ENCODE results near the gene STN1.
A peak's percentile ranks its signal among the peaks of the same experiment; 100 is the strongest.

The STN1 gene

DNA sequence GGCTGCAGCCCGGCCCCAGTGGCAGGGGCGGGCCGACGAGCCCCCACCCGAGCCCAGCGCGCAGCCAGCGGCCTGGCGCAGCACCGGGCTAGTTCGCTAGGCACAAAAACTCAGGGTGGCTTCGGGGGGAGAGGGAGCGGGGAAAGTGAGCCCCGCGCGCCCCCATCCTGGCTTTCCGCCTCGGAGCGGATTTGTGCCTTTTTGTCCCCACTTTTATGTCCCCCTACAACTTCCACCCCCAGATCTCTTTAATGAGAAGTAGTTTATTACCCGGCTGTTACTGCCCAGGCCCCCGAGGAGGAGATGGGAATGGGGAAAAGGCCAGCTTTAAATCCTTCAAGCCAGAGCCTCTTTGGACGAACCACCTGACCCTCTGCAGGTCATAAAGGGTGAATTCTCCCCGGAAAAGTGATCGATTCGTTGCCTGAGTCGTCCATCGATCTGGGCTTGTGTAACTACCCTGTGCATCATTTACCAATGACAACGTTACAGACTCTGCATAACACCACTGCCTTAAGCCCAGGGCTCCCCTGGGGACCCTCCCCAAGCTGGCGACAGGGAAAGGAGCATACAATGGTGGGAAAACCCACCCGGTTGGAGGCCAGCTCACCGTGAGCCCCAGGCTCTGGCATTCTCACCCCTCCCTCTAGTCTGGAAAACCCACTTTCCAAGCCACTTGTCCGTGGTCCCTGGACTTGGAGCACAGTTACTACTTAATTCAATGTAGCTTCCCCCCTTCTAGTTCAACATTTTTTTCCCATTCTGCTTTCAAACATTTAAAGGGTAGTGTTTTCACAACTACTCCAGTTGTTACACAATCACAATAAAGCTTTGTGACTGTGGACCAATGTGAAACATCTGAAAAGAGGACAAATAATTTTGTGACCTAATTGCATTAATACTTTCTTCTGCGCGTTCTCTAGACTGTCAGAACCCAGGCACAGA, 61.9 kb downstream of the STN1 start:
- peak overlapping the region; percentile 72 for H2AFZ ChIP-seq (ENCODE audit: insufficient read depth, low read length, poor library complexity)
- no CpG with 5 or more reads among the region's 34 CpGs for WGBS (ENCODE audit: extremely low coverage, insufficient coverage, insufficient read length)
- H2BK5ac ChIP-seq (ENCODE audit: low read depth, low read length, poor library complexity): no peak overlapping the region
- peak overlapping the region; percentile 91 for H3K4me2 ChIP-seq (ENCODE audit: low read length)
- H2AK5ac ChIP-seq (ENCODE audit: low read length): no peak overlapping the region
- no peaks in the 10 kb centered on the region for H3K27me3 ChIP-seq (ENCODE audit: insufficient read depth, low read length)
- peaks cover 2% of the 10 kb centered on the region for H3K79me1 ChIP-seq (ENCODE audit: low read length)
- H3K4ac ChIP-seq (ENCODE audit: low read depth, low read length): peak overlapping the region; percentile 4
- H3K27ac ChIP-seq (ENCODE audit: low read depth, low read length): no peak overlapping the region
- no peak overlapping the region for H3K18ac ChIP-seq (ENCODE audit: low read length)
- H4K8ac ChIP-seq (ENCODE audit: low read depth, low read length): peak overlapping the region; percentile 43
- no peak overlapping the region for H2BK120ac ChIP-seq (ENCODE audit: insufficient read depth, low read length, poor library complexity)
- H3K14ac ChIP-seq (ENCODE audit: low read length): peak overlapping the region; percentile 12
- H3K79me2 ChIP-seq (ENCODE audit: control insufficient read depth, insufficient read depth, low read length, poor library complexity): peaks cover 2% of the 10 kb centered on the region
- peak overlapping the region; percentile 64 for H4K91ac ChIP-seq (ENCODE audit: low read depth, low read length)
- DNase-seq: no peak
- H3K9me3 ChIP-seq (ENCODE audit: insufficient read depth, low read depth, low read length): no peaks in the 10 kb centered on the region
- no peaks in the 10 kb centered on the region for H3K36me3 ChIP-seq (ENCODE audit: control insufficient read depth in 1 of 2, insufficient read depth in 2 of 2, low read length in 2 of 2)
- H4K12ac ChIP-seq (ENCODE audit: low read depth, low read length): no peak overlapping the region
- H3K4me3 ChIP-seq (ENCODE audit: low read depth, low read length): peak overlapping the region; percentile 77
- peaks cover 5 to 16% of the 10 kb centered on the region in 2 experiments for H3K4me1 ChIP-seq (ENCODE audit: control insufficient read depth in 1 of 2, insufficient read depth in 2 of 2, low read length in 2 of 2)
- no peak overlapping the region for H3K23ac ChIP-seq (ENCODE audit: low read length)
- no peak overlapping the region for H2BK12ac ChIP-seq (ENCODE audit: low read length)
- no peak overlapping the region for H3K9ac ChIP-seq (ENCODE audit: low read length)

DNA sequence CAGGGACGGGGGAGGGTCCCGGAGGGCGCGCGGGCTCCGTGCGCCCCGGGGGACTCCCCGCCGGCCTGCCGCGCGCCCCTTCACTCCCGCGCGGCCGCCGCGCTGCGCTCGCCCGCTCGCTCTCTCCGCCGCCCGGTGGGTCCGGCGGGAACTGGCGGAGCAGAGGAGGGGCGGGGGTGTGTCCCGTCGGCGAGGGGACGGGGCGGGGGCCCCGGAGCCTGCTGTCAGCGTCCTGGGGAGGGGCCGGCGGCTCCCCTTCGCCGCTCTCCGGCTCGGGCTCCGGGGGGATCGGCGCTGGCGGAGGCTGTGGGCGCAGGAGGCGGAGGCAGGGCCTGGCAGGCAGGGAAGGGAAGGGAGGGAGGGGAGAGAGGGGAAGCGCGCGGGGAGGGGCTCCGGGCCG, 62.6 kb downstream of the STN1 start, which contains the start of gene SH3PXD2A:
Gene SH3PXD2A, minus strand, starts transcription at position 153 of the 400 bp plus-strand sequence. CDS start 310 bp downstream, outside the sequence.
- peak in 1 of 2 donors; percentile 41 for DNase-seq
- Histone ChIP-seq H2AFZ (ENCODE audit: insufficient read depth, low read length, poor library complexity) (peak within 1 kb of the TSS; percentile 72), H3K4me1 (ENCODE audit: control insufficient read depth in 1 of 2, insufficient read depth in 2 of 2, low read length in 2 of 2) (peaks cover 5 to 16% of the 10 kb centered on the region in 2 experiments), H3K9ac (ENCODE audit: low read length) (peak within 1 kb of the TSS; percentile 36), H3K4me3 (ENCODE audit: low read depth, low read length) (peak within 1 kb of the TSS; percentile 77), H3K14ac (ENCODE audit: low read length) (peak within 1 kb of the TSS; percentile 23), H4K12ac (ENCODE audit: low read depth, low read length) (no peak within 1 kb of the TSS), H2BK12ac (ENCODE audit: low read length) (no peak within 1 kb of the TSS), H3K27ac (ENCODE audit: low read depth, low read length) (no peak within 1 kb of the TSS), H3K4me2 (ENCODE audit: low read length) (peak within 1 kb of the TSS; percentile 91), H2BK120ac (ENCODE audit: insufficient read depth, low read length, poor library complexity) (no peak within 1 kb of the TSS), H2AK5ac (ENCODE audit: low read length) (no peak within 1 kb of the TSS), H3K9me3 (ENCODE audit: insufficient read depth, low read depth, low read length) (no peaks in the 10 kb centered on the region), H3K79me2 (ENCODE audit: control insufficient read depth, insufficient read depth, low read length, poor library complexity) (peaks cover 2% of the 10 kb centered on the region), H3K23ac (ENCODE audit: low read length) (no peak within 1 kb of the TSS), H2BK5ac (ENCODE audit: low read depth, low read length, poor library complexity) (no peak within 1 kb of the TSS), H3K4ac (ENCODE audit: low read depth, low read length) (peak within 1 kb of the TSS; percentile 4), H3K18ac (ENCODE audit: low read length) (peak within 1 kb of the TSS; percentile 5), H3K27me3 (ENCODE audit: insufficient read depth, low read length) (no peaks in the 10 kb centered on the region), H3K36me3 (ENCODE audit: control insufficient read depth in 1 of 2, insufficient read depth in 2 of 2, low read length in 2 of 2) (no peaks in the 10 kb centered on the region), H4K91ac (ENCODE audit: low read depth, low read length) (peak within 1 kb of the TSS; percentile 64), H4K8ac (ENCODE audit: low read depth, low read length) (peak within 1 kb of the TSS; percentile 43), H3K79me1 (ENCODE audit: low read length) (peaks cover 2% of the 10 kb centered on the region)
- no CpG with 5 or more reads among the region's 54 CpGs for WGBS (ENCODE audit: extremely low coverage, insufficient coverage, insufficient read length)

GRCh38 chr10:103854686-103855391, 63.1 kb downstream of the STN1 start:
- Histone ChIP-seq H2BK12ac (ENCODE audit: low read length) (no peak overlapping the region), H3K36me3 (ENCODE audit: control insufficient read depth in 1 of 2, insufficient read depth in 2 of 2, low read length in 2 of 2) (no peaks in the 10 kb centered on the region), H4K91ac (ENCODE audit: low read depth, low read length) (no peak overlapping the region), H3K14ac (ENCODE audit: low read length) (peak overlapping the region; percentile 23), H3K4ac (ENCODE audit: low read depth, low read length) (no peak overlapping the region), H2BK5ac (ENCODE audit: low read depth, low read length, poor library complexity) (no peak overlapping the region), H3K27ac (ENCODE audit: low read depth, low read length) (no peak overlapping the region), H3K18ac (ENCODE audit: low read length) (peak overlapping the region; percentile 5), H3K9ac (ENCODE audit: low read length) (peak overlapping the region; percentile 36), H4K8ac (ENCODE audit: low read depth, low read length) (no peak overlapping the region), H3K79me2 (ENCODE audit: control insufficient read depth, insufficient read depth, low read length, poor library complexity) (peaks cover 2% of the 10 kb centered on the region), H4K12ac (ENCODE audit: low read depth, low read length) (no peak overlapping the region), H3K4me1 (ENCODE audit: control insufficient read depth in 1 of 2, insufficient read depth in 2 of 2, low read length in 2 of 2) (peaks cover 5 to 16% of the 10 kb centered on the region in 2 experiments), H2AFZ (ENCODE audit: insufficient read depth, low read length, poor library complexity) (peak overlapping the region; percentile 33), H2AK5ac (ENCODE audit: low read length) (no peak overlapping the region), H3K4me2 (ENCODE audit: low read length) (peak overlapping the region; percentile 91), H3K9me3 (ENCODE audit: insufficient read depth, low read depth, low read length) (no peaks in the 10 kb centered on the region), H3K4me3 (ENCODE audit: low read depth, low read length) (peak overlapping the region; percentile 77), H3K79me1 (ENCODE audit: low read length) (peaks cover 2% of the 10 kb centered on the region), H2BK120ac (ENCODE audit: insufficient read depth, low read length, poor library complexity) (no peak overlapping the region), H3K23ac (ENCODE audit: low read length) (no peak overlapping the region), H3K27me3 (ENCODE audit: insufficient read depth, low read length) (no peaks in the 10 kb centered on the region)
- peak in 1 of 2 donors; percentile 32 for DNase-seq
- WGBS (ENCODE audit: extremely low coverage, insufficient coverage, insufficient read length): no CpG with 5 or more reads among the region's 53 CpGs

DNA sequence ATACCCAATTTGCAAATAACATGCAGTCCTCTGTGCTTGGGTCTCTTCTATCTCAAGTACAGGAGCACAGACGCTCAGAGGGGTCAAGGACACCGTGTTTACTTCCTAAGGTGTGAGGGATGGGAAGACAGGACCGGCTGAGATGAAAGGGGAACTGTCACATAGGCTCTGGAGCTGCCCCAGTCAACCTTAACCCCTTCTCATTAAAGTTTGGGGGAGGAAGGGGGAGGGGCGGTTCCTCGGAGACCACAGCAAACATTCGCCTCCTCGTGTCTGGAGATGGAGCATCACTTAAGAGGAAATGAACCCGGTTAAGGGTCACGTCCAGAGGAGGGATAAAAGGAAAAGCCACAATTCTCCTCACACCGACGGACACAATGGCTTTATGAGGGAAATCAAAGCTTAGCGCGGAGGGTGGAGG, 63.7 kb downstream of the STN1 start:
- no peak overlapping the region for H2BK12ac ChIP-seq (ENCODE audit: low read length)
- peak overlapping the region; percentile 91 for H3K4me2 ChIP-seq (ENCODE audit: low read length)
- H2AFZ ChIP-seq (ENCODE audit: insufficient read depth, low read length, poor library complexity): no peak overlapping the region
- no CpG with 5 or more reads among the region's 13 CpGs for WGBS (ENCODE audit: extremely low coverage, insufficient coverage, insufficient read length)
- H3K79me2 ChIP-seq (ENCODE audit: control insufficient read depth, insufficient read depth, low read length, poor library complexity): peaks cover 2% of the 10 kb centered on the region
- H3K79me1 ChIP-seq (ENCODE audit: low read length): peaks cover 2% of the 10 kb centered on the region
- no peak overlapping the region for H3K23ac ChIP-seq (ENCODE audit: low read length)
- H3K4me3 ChIP-seq (ENCODE audit: low read depth, low read length): peak overlapping the region; percentile 23
- H2BK120ac ChIP-seq (ENCODE audit: insufficient read depth, low read length, poor library complexity): no peak overlapping the region
- no peak overlapping the region for H4K12ac ChIP-seq (ENCODE audit: low read depth, low read length)
- no peak for DNase-seq
- no peak overlapping the region for H3K27ac ChIP-seq (ENCODE audit: low read depth, low read length)
- peaks cover 5 to 11% of the 10 kb centered on the region in 2 experiments for H3K4me1 ChIP-seq (ENCODE audit: control insufficient read depth in 1 of 2, insufficient read depth in 2 of 2, low read length in 2 of 2)
- no peak overlapping the region for H4K91ac ChIP-seq (ENCODE audit: low read depth, low read length)
- no peak overlapping the region for H2BK5ac ChIP-seq (ENCODE audit: low read depth, low read length, poor library complexity)
- H4K8ac ChIP-seq (ENCODE audit: low read depth, low read length): no peak overlapping the region
- H3K18ac ChIP-seq (ENCODE audit: low read length): no peak overlapping the region
- no peaks in the 10 kb centered on the region for H3K27me3 ChIP-seq (ENCODE audit: insufficient read depth, low read length)
- H3K9me3 ChIP-seq (ENCODE audit: insufficient read depth, low read depth, low read length): no peaks in the 10 kb centered on the region
- no peak overlapping the region for H2AK5ac ChIP-seq (ENCODE audit: low read length)
- H3K4ac ChIP-seq (ENCODE audit: low read depth, low read length): no peak overlapping the region
- H3K14ac ChIP-seq (ENCODE audit: low read length): no peak overlapping the region
- no peaks in the 10 kb centered on the region for H3K36me3 ChIP-seq (ENCODE audit: control insufficient read depth in 1 of 2, insufficient read depth in 2 of 2, low read length in 2 of 2)
- no peak overlapping the region for H3K9ac ChIP-seq (ENCODE audit: low read length)
